K562 (cell line): ENCODE measurements around the gene ZNF180. TPM values are rescaled to one million over a fixed set of nuclear protein-coding genes. Genes with fewer than 3 reads are reported as not detected.

Experiments used
- GTF2A2 ChIP-seq: IDR thresholded peaks from 2 replicates; pipeline ENCODE4 v1.6.1; 2016; ENCODE audit warnings: mild to moderate bottlenecking, missing genetic modification characterization, missing compliant biosample characterization
- NR2F6 ChIP-seq: fragments of 450-650 bp; formaldehyde crosslinking; IDR thresholded peaks from 2 replicates; pipeline ENCODE4 v1.4.0; 2020; ENCODE audit warnings: mild to moderate bottlenecking
- RBM17 ChIP-seq: fragments of 200-400 bp; formaldehyde crosslinking; IDR thresholded peaks from 2 replicates; pipeline ENCODE4 v1.6.1; 2017; ENCODE audit warnings: low read depth, mild to moderate bottlenecking, low read length, borderline replicate concordance
- SIN3A ChIP-seq, 2 experiments: fragments of 150-350 bp in 1 of 2; IDR thresholded peaks; 2 replicates each; pipeline ENCODE4 v1.6.1; 2011 to 2016; ENCODE audit warnings: borderline replicate concordance in 2 of 2, low read depth in 2 of 2, low read length in 2 of 2, mild to moderate bottlenecking in 2 of 2, moderate library complexity in 2 of 2; ENCODE audit not compliant: control insufficient read depth in 1 of 2
- XRCC3 ChIP-seq: fragments of 450-650 bp; IDR thresholded peaks from 2 replicates; pipeline ENCODE4 v1.6.1; 2017; ENCODE audit warnings: mild to moderate bottlenecking, moderate library complexity
- ZNF444 ChIP-seq: fragments of 250-450 bp; sonication (Bioruptor Pico); IDR thresholded peaks from 2 replicates; pipeline ENCODE4 v1.4.0; 2020; ENCODE audit warnings: mild to moderate bottlenecking, moderate library complexity
- ZNF707 ChIP-seq: fragments of 250-450 bp; sonication (Bioruptor Pico); conservative IDR thresholded peaks from 2 replicates; pipeline ENCODE4 v1.8.0; 2022; ENCODE audit warnings: inconsistent platforms, mild to moderate bottlenecking, moderate library complexity
- polyA plus RNA-seq, 8 experiments: library from polyadenylated mRNA; depleted of rRNA in 4 of 8; stranded (reverse) in 5 of 8; unstranded in 3 of 8; fragments of >200 nt; fragmentation: Nextera tagmentation in 2 of 8; fragmentation: Illumina TruSeq in 1 of 8; extraction: Ambion mirVana in 2 of 8; extraction: Trizol in 1 of 8; gene quantifications; 2 replicates each; pipeline versions ENCODE4 v1.2.1 to v1.2.3, GENCODE V29; 2011 to 2014; ENCODE audit warnings: inconsistent platforms in 1 of 8, missing spikeins in 1 of 8
- total RNA-seq, 7 experiments: library from RNA; depleted of rRNA in 6 of 7; stranded (reverse); fragments of >200 nt in 6 of 7; fragmentation: Illumina TruSeq in 2 of 7; extraction: Trizol in 2 of 7; gene quantifications; 2 replicates each; pipeline versions ENCODE4 v1.2.1 to v1.2.3, GENCODE V29; 2011 to 2021; ENCODE audit warnings: low replicate concordance in 1 of 7
- TF ChIP-seq, protein P1 (sequence below), 2 experiments: fragments of 450-650 bp in 1 of 2; sonication (generic) in 1 of 2; formaldehyde crosslinking in 1 of 2; IDR thresholded peaks; 2 replicates each; pipeline versions ENCODE4 v1.7.1 to v1.9.0; 2016 to 2022; ENCODE audit warnings: inconsistent platforms in 1 of 2, mild to moderate bottlenecking in 1 of 2, missing genetic modification reagents in 1 of 2
- TF ChIP-seq, protein P2 (sequence below): fragments of 200-800 bp; sonication (Bioruptor generic); IDR thresholded peaks from 2 replicates; pipeline ENCODE4 v1.6.1; 2017; ENCODE audit warnings: missing genetic modification characterization, missing compliant biosample characterization
- TF ChIP-seq, protein P3 (sequence below), 3 experiments: IDR thresholded peaks in 2 of 3; conservative IDR thresholded peaks in 1 of 3; 2 replicates each; pipeline ENCODE4 v1.5.1; 2011 to 2012; ENCODE audit warnings: low read length in 3 of 3, mild to moderate bottlenecking in 3 of 3, control low read depth in 2 of 3, improper control_type of control experiment in 1 of 3, inconsistent platforms in 1 of 3, low read depth in 1 of 3, mixed read lengths in 1 of 3, moderate library complexity in 1 of 3; ENCODE audit not compliant: insufficient read depth in 2 of 3
- TF ChIP-seq, protein P4 (sequence below): fragments of 450-650 bp; IDR thresholded peaks from 2 replicates; pipeline ENCODE4 v1.6.1; 2018; ENCODE audit warnings: mild to moderate bottlenecking, low read depth; ENCODE audit not compliant: partially characterized antibody

ZNF180 gene
- total and polyA plus RNA-seq, 9 of the 15 experiments (the other 6 are each of a cell fraction or from before 2014, with no cell fraction given): 1.8 to 8.7 (median 5.9) TPM

DNA sequence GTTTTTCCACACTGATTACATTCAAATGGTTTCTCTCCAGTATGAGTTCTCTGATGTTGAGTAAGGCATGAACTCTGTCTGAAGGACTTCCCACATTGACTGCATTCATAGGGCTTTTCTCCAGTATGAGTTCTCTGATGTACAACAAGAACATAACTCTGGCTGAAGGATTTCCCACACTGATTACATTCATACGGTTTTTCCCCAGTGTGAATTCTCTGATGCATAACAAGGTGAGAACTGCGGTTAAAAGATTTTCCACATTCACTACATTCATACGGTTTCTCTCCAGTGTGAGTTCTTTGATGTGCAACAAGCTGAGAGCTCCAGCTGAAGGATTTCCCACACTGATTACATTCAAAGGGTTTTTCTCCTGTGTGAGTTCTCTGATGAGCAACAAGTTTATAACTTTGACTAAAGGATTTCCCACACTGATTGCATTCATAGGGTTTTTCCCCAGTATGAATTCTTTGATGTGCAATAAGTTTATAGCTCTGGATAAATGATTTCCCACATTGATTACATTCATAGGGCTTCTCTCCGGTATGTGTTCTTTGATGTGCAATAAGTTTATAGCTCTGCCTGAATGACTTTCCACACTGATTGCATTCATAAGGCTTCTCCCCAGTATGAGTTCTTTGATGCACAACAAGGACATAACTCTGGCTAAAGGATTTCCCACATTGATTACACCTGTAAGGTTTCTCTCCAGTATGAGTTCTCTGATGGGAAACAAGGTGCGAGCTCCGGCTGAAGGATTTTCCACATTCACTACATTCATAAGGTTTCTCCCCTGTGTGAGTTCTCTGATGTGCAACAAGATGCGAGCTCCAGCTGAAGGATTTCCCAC, 23.5 kb downstream of the ZNF180 start (continued):
- TF ChIP-seq, protein P1, sequence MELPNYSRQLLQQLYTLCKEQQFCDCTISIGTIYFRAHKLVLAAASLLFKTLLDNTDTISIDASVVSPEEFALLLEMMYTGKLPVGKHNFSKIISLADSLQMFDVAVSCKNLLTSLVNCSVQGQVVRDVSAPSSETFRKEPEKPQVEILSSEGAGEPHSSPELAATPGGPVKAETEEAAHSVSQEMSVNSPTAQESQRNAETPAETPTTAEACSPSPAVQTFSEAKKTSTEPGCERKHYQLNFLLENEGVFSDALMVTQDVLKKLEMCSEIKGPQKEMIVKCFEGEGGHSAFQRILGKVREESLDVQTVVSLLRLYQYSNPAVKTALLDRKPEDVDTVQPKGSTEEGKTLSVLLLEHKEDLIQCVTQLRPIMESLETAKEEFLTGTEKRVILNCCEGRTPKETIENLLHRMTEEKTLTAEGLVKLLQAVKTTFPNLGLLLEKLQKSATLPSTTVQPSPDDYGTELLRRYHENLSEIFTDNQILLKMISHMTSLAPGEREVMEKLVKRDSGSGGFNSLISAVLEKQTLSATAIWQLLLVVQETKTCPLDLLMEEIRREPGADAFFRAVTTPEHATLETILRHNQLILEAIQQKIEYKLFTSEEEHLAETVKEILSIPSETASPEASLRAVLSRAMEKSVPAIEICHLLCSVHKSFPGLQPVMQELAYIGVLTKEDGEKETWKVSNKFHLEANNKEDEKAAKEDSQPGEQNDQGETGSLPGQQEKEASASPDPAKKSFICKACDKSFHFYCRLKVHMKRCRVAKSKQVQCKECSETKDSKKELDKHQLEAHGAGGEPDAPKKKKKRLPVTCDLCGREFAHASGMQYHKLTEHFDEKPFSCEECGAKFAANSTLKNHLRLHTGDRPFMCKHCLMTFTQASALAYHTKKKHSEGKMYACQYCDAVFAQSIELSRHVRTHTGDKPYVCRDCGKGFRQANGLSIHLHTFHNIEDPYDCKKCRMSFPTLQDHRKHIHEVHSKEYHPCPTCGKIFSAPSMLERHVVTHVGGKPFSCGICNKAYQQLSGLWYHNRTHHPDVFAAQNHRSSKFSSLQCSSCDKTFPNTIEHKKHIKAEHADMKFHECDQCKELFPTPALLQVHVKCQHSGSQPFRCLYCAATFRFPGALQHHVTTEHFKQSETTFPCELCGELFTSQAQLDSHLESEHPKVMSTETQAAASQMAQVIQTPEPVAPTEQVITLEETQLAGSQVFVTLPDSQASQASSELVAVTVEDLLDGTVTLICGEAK (IDR thresholded peaks at IDR 0.05): 0 out of 2 replicates have a peak, but pooled peaks have one; percentile 11
- TF ChIP-seq, protein P1 (CRISPR knock-in tag; IDR thresholded peaks at IDR 0.05): no peak
- TF ChIP-seq ZNF444 (no peak), ZNF707 (CRISPR knock-in tag) (no peak), NR2F6 (CRISPR knock-in tag) (no peak), XRCC3 (peak; percentile 98), GTF2A2 (0 out of 2 replicates have a peak, but pooled peaks have one; percentile 45), SIN3A (IDR thresholded peaks at IDR 0.05; ENCODE audit: borderline replicate concordance in 2 of 2, control insufficient read depth in 1 of 2, low read depth in 2 of 2, low read length in 2 of 2) (no peak), RBM17 (no peak)
- TF ChIP-seq, protein P2, sequence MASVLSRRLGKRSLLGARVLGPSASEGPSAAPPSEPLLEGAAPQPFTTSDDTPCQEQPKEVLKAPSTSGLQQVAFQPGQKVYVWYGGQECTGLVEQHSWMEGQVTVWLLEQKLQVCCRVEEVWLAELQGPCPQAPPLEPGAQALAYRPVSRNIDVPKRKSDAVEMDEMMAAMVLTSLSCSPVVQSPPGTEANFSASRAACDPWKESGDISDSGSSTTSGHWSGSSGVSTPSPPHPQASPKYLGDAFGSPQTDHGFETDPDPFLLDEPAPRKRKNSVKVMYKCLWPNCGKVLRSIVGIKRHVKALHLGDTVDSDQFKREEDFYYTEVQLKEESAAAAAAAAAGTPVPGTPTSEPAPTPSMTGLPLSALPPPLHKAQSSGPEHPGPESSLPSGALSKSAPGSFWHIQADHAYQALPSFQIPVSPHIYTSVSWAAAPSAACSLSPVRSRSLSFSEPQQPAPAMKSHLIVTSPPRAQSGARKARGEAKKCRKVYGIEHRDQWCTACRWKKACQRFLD: no peak
- TF ChIP-seq, protein P3, sequence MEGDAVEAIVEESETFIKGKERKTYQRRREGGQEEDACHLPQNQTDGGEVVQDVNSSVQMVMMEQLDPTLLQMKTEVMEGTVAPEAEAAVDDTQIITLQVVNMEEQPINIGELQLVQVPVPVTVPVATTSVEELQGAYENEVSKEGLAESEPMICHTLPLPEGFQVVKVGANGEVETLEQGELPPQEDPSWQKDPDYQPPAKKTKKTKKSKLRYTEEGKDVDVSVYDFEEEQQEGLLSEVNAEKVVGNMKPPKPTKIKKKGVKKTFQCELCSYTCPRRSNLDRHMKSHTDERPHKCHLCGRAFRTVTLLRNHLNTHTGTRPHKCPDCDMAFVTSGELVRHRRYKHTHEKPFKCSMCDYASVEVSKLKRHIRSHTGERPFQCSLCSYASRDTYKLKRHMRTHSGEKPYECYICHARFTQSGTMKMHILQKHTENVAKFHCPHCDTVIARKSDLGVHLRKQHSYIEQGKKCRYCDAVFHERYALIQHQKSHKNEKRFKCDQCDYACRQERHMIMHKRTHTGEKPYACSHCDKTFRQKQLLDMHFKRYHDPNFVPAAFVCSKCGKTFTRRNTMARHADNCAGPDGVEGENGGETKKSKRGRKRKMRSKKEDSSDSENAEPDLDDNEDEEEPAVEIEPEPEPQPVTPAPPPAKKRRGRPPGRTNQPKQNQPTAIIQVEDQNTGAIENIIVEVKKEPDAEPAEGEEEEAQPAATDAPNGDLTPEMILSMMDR (IDR thresholded peaks at IDR 0.05 in 2 of 3, conservative IDR thresholded peaks at IDR 0.05 in 1 of 3; ENCODE audit: insufficient read depth in 2 of 3, low read depth in 1 of 3, low read length in 3 of 3): no peak
- TF ChIP-seq, protein P4, sequence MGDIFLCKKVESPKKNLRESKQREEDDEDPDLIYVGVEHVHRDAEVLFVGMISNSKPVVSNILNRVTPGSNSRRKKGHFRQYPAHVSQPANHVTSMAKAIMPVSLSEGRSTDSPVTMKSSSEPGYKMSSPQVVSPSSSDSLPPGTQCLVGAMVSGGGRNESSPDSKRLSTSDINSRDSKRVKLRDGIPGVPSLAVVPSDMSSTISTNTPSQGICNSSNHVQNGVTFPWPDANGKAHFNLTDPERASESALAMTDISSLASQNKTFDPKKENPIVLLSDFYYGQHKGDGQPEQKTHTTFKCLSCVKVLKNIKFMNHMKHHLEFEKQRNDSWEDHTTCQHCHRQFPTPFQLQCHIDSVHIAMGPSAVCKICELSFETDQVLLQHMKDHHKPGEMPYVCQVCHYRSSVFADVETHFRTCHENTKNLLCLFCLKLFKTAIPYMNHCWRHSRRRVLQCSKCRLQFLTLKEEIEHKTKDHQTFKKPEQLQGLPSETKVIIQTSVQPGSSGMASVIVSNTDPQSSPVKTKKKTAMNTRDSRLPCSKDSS: peak; percentile 97
